H4 (cell line): ENCODE results near the gene RAD51B. TPM values are rescaled to one million over a fixed set of nuclear protein-coding genes. Genes with fewer than 3 reads are reported as not detected.

Experiments used
- DNase-seq: peaks from one replicate; pipeline ENCODE4 v3.0.0-alpha.2; 2015; ENCODE audit warnings: low spot score
- total RNA-seq: library from RNA; depleted of rRNA; stranded (reverse); fragments of >200 nt; shearing (Covaris generic); gene quantifications from 2 replicates; pipeline ENCODE4 v1.2.3, GENCODE V29; 2014

RAD51B gene
- total RNA-seq, 1 experiment from 2014 or later, result 11.2 TPM

- no peak for DNase-seq
Observed at GRCh38 chr14:68665792-68666204, 846.2 kb downstream of the RAD51B start.

GRCh38 chr14:68666236-68666635 is 846.7 kb downstream of the RAD51B start:
- DNase-seq, result no peak

GRCh38 chr14:68666899-68667298 is 847.3 kb downstream of the RAD51B start:
- DNase-seq, result no peak

- DNase-seq, result no peak
Observed at GRCh38 chr14:68667313-68667791, 847.8 kb downstream of the RAD51B start.

GRCh38 chr14:68668028-68668427 is 848.4 kb downstream of the RAD51B start:
- no peak for DNase-seq

GRCh38 chr14:68668531-68668930 is 849.0 kb downstream of the RAD51B start:
- DNase-seq, result no peak

- no peak for DNase-seq
Observed at GRCh38 chr14:68669111-68669511, 849.5 kb downstream of the RAD51B start.

GRCh38 chr14:68669603-68670358 is 850.2 kb downstream of the RAD51B start:
- no peak for DNase-seq

GRCh38 chr14:68670359-68670715 is 850.8 kb downstream of the RAD51B start:
- DNase-seq, result no peak

GRCh38 chr14:68671909-68672308 is 852.3 kb downstream of the RAD51B start:
- DNase-seq, result no peak

GRCh38 chr14:68672609-68673285 is 853.2 kb downstream of the RAD51B start:
- DNase-seq, result no peak

- no peak for DNase-seq
Observed at GRCh38 chr14:68673464-68673863, 853.9 kb downstream of the RAD51B start.

- DNase-seq, result no peak
Observed at GRCh38 chr14:68674538-68675232, 855.1 kb downstream of the RAD51B start.

- DNase-seq, result no peak
Observed at GRCh38 chr14:68675233-68675577, 855.6 kb downstream of the RAD51B start.

GRCh38 chr14:68676511-68676943 is 856.9 kb downstream of the RAD51B start:
- DNase-seq, result no peak

- no peak for DNase-seq
Observed at GRCh38 chr14:68677476-68677875, 857.9 kb downstream of the RAD51B start.

- DNase-seq, result no peak
Observed at GRCh38 chr14:68677901-68678300, 858.3 kb downstream of the RAD51B start.

GRCh38 chr14:68678471-68678870 is 858.9 kb downstream of the RAD51B start:
- no peak for DNase-seq

- DNase-seq, result no peak
Observed at GRCh38 chr14:68679301-68679700, 859.7 kb downstream of the RAD51B start.

- DNase-seq, result no peak
Observed at GRCh38 chr14:68679746-68680467, 860.3 kb downstream of the RAD51B start.

GRCh38 chr14:68680541-68681051 is 861.0 kb downstream of the RAD51B start:
- DNase-seq, result no peak
